Measurements from ENCODE around the gene PRDM10.

The PRDM10 gene

DNA sequence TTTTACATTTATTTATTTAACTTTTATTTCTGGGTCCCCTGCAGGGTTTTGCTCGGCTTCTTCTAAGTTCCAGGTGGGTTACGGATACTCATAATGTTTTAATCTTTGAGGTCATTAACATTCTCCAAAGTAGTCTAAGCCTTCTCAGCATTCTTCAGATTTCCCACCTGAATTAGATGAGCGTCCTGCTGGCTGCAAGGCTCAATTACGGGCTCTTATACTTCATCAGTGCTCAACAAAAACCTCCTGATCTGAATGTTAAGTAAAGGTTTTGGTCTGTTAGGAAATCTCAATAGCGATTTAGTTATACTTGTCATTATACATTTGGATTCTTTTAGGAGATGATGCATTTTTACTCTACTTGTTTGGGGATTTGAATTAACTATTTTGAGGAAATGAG lies 80.0 kb downstream of the PRDM10 start:
- Histone ChIP-seq H3K27me3 (no peaks in the 10 kb centered on the region), H3K27ac (no peak overlapping the region), H4K20me1 (no peaks in the 10 kb centered on the region), H3K9me3 (no peaks in the 10 kb centered on the region), H3K4me1 (no peaks in the 10 kb centered on the region), H3K4me2 (no peak overlapping the region), H3K36me3 (peaks cover 37% of the 10 kb centered on the region), H3K9ac (no peak overlapping the region), H3K4me3 (no peak overlapping the region)
- TF ChIP-seq Cebpa-rat (IDR thresholded peaks at IDR 0.05) = no peak

- H3K4me3 ChIP-seq = no peak overlapping the region
- no peak overlapping the region for H3K27ac ChIP-seq
- no peaks in the 10 kb centered on the region for H4K20me1 ChIP-seq
- H3K4me1 ChIP-seq = peaks cover 12% of the 10 kb centered on the region
- TF ChIP-seq Cebpa-rat (IDR thresholded peaks at IDR 0.05) = no peak
- H3K27me3 ChIP-seq = no peaks in the 10 kb centered on the region
- no peak overlapping the region for H3K4me2 ChIP-seq
- peaks cover 66% of the 10 kb centered on the region for H3K36me3 ChIP-seq
- H3K9ac ChIP-seq = no peak overlapping the region
- no peaks in the 10 kb centered on the region for H3K9me3 ChIP-seq
Observed at GRCh38 chr11:129918361-129918760, 84.3 kb downstream of the PRDM10 start.

GRCh38 chr11:129917231-129917630 lies 85.4 kb downstream of the PRDM10 start:
- TF ChIP-seq Cebpa-rat (IDR thresholded peaks at IDR 0.05) = no peak
- Histone ChIP-seq H3K9me3 (no peaks in the 10 kb centered on the region), H3K9ac (no peak overlapping the region), H3K27me3 (no peaks in the 10 kb centered on the region), H3K4me2 (no peak overlapping the region), H3K4me3 (no peak overlapping the region), H4K20me1 (no peaks in the 10 kb centered on the region), H3K4me1 (peaks cover 12% of the 10 kb centered on the region), H3K27ac (no peak overlapping the region), H3K36me3 (peaks cover 71% of the 10 kb centered on the region)

DNA sequence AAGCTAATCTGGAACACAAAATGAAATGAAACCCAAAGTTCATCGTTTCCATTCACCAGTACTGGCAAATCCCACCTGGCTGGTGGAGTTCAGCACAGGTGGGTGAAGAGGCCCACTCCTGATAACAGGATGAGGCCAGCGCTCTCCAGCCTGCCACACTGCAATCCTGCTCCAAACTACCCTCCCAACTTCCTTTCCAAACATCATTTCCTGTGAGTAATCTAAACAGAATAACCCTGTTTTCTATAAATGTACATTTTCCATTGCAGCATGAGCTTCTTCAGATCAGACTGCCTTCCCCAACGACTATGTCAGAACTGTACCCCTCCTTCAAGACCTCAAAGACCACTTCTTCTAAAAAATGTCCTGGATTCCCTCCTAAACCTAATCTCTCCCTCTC lies 91.3 kb downstream of the PRDM10 start:
- no peaks in the 10 kb centered on the region for H4K20me1 ChIP-seq
- H3K9ac ChIP-seq = no peak overlapping the region
- TF ChIP-seq Cebpa-rat (IDR thresholded peaks at IDR 0.05) = no peak
- H3K4me3 ChIP-seq = no peak overlapping the region
- H3K9me3 ChIP-seq = no peaks in the 10 kb centered on the region
- peaks cover 78% of the 10 kb centered on the region for H3K36me3 ChIP-seq
- H3K27me3 ChIP-seq = no peaks in the 10 kb centered on the region
- H3K4me1 ChIP-seq = peaks cover 21% of the 10 kb centered on the region
- H3K4me2 ChIP-seq = peak overlapping the region; percentile 32
- no peak overlapping the region for H3K27ac ChIP-seq

GRCh38 chr11:129910360-129910759 lies 92.3 kb downstream of the PRDM10 start:
- TF ChIP-seq Cebpa-rat (IDR thresholded peaks at IDR 0.05) = no peak
- Histone ChIP-seq H3K4me1 (peaks cover 21% of the 10 kb centered on the region), H3K36me3 (peaks cover 80% of the 10 kb centered on the region)

DNA sequence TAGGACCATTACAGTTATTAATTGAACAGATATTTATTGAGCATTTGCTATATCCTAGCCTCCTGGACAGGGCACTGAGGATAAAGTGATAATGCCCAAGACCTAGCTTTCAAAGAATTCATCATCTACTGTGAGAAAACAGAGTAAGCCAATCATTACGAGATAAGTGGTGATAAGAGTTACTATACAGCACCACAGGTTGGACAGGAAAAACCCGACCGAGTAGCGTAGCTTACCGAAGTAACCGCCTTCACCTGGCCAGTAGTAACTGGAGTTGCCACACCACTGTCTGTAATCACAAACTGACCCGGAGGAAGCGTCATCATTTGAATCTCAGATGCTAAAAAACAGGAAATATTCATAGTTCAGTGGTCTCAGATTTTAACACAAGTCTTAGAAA lies 97.2 kb downstream of the PRDM10 start:
- H3K27ac ChIP-seq = no peak overlapping the region
- no peaks in the 10 kb centered on the region for H3K9me3 ChIP-seq
- no peaks in the 10 kb centered on the region for H3K4me1 ChIP-seq
- no peak for TF ChIP-seq Cebpa-rat (IDR thresholded peaks at IDR 0.05)
- H3K9ac ChIP-seq = no peak overlapping the region
- H3K27me3 ChIP-seq = no peaks in the 10 kb centered on the region
- H3K36me3 ChIP-seq = peaks cover 70% of the 10 kb centered on the region
- no peak overlapping the region for H3K4me2 ChIP-seq
- no peaks in the 10 kb centered on the region for H4K20me1 ChIP-seq
- no peak overlapping the region for H3K4me3 ChIP-seq

More at GRCh38 chr11:129910360-129910759, 92.3 kb downstream of the PRDM10 start:
- no peaks in the 10 kb centered on the region for H4K20me1 ChIP-seq
- H3K9ac ChIP-seq = no peak overlapping the region
- no peaks in the 10 kb centered on the region for H3K9me3 ChIP-seq
- no peak overlapping the region for H3K4me2 ChIP-seq
- no peak overlapping the region for H3K27ac ChIP-seq
- no peak overlapping the region for H3K4me3 ChIP-seq
- no peaks in the 10 kb centered on the region for H3K27me3 ChIP-seq

- Histone ChIP-seq H4K20me1 (peaks cover 36% of the 10 kb centered on the region), H3K27me3 (no peaks in the 10 kb centered on the region), H3K4me1 (peaks cover 21% of the 10 kb centered on the region), H3K9ac (peak overlapping the region; percentile 83; the same call in 1 of the 2 replicates), H3K9me3 (no peaks in the 10 kb centered on the region), H3K27ac (no peak overlapping the region), H3K4me2 (peak overlapping the region; percentile 64), H3K4me3 (peak overlapping the region; percentile 82), H3K36me3 (peaks cover 29% of the 10 kb centered on the region)
- TF ChIP-seq Cebpa-rat (IDR thresholded peaks at IDR 0.05) = no peak
Observed at GRCh38 chr11:129896062-129896461, 106.6 kb downstream of the PRDM10 start.

- Histone ChIP-seq H3K4me3 (peak within 1 kb of the TSS; percentile 82), H3K9ac (peak within 1 kb of the TSS; percentile 83), H3K36me3 (peaks cover 36% of the 10 kb centered on the region), H3K4me1 (peaks cover 21% of the 10 kb centered on the region), H3K4me2 (peak within 1 kb of the TSS; percentile 79), H3K27ac (peak within 1 kb of the TSS; percentile 78), H4K20me1 (peaks cover 43% of the 10 kb centered on the region), H3K9me3 (no peaks in the 10 kb centered on the region), H3K27me3 (no peaks in the 10 kb centered on the region)
- TF ChIP-seq Cebpa-rat (IDR thresholded peaks at IDR 0.05) = no peak
Observed at GRCh38 chr11:129895126-129896041, 107.3 kb downstream of the PRDM10 start, which contains the start of gene NFRKB. Gene NFRKB, minus strand, starts transcription at chr11:129895578. Its CDS starts 2,729 bp downstream, at chr11:129892849.

GRCh38 chr11:129894278-129895125 lies 108.1 kb downstream of the PRDM10 start:
- peaks cover 21% of the 10 kb centered on the region for H3K4me1 ChIP-seq
- peak overlapping the region; percentile 79 for H3K4me2 ChIP-seq
- no peaks in the 10 kb centered on the region for H3K9me3 ChIP-seq
- peaks cover 52% of the 10 kb centered on the region for H4K20me1 ChIP-seq
- no peaks in the 10 kb centered on the region for H3K27me3 ChIP-seq
- H3K36me3 ChIP-seq = peaks cover 45% of the 10 kb centered on the region
- H3K9ac ChIP-seq = peak overlapping the region; percentile 83
- H3K4me3 ChIP-seq = peak overlapping the region; percentile 82
- peak overlapping the region; percentile 78 for H3K27ac ChIP-seq
- no peak for TF ChIP-seq Cebpa-rat (IDR thresholded peaks at IDR 0.05)

Measured in BLaER1 (cell line).